ENCODE measurements around the gene CATSPERE.
A peak's percentile ranks its signal among the peaks of the same experiment; 100 is the strongest.

- TF ChIP-seq, protein P1, sequence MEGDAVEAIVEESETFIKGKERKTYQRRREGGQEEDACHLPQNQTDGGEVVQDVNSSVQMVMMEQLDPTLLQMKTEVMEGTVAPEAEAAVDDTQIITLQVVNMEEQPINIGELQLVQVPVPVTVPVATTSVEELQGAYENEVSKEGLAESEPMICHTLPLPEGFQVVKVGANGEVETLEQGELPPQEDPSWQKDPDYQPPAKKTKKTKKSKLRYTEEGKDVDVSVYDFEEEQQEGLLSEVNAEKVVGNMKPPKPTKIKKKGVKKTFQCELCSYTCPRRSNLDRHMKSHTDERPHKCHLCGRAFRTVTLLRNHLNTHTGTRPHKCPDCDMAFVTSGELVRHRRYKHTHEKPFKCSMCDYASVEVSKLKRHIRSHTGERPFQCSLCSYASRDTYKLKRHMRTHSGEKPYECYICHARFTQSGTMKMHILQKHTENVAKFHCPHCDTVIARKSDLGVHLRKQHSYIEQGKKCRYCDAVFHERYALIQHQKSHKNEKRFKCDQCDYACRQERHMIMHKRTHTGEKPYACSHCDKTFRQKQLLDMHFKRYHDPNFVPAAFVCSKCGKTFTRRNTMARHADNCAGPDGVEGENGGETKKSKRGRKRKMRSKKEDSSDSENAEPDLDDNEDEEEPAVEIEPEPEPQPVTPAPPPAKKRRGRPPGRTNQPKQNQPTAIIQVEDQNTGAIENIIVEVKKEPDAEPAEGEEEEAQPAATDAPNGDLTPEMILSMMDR (IDR thresholded peaks at IDR 0.05; ENCODE audit: borderline replicate concordance, extremely low read depth, low read length, poor library complexity, severe bottlenecking), result peak; percentile 43
- TF ChIP-seq EZH2 (IDR thresholded peaks at IDR 0.05; ENCODE audit: borderline replicate concordance, low read depth, low read length, severe bottlenecking), result no peak
These were observed 191.8 kb downstream of the CATSPERE start, which contains the start of gene DESI2 for GRCh38 chr1:244652623-244653438.

Data from DND-41 (cell line).